ENCODE measurements around the gene SNTB2. TPM values are rescaled to one million over a fixed set of nuclear protein-coding genes. Genes with fewer than 3 reads are reported as not detected.

The SNTB2 gene
- total and polyA plus RNA-seq, 2 of the 13 experiments (the other 11 are each of a cell fraction or from before 2014, with no cell fraction given): 11.5 to 19.2 TPM

DNA sequence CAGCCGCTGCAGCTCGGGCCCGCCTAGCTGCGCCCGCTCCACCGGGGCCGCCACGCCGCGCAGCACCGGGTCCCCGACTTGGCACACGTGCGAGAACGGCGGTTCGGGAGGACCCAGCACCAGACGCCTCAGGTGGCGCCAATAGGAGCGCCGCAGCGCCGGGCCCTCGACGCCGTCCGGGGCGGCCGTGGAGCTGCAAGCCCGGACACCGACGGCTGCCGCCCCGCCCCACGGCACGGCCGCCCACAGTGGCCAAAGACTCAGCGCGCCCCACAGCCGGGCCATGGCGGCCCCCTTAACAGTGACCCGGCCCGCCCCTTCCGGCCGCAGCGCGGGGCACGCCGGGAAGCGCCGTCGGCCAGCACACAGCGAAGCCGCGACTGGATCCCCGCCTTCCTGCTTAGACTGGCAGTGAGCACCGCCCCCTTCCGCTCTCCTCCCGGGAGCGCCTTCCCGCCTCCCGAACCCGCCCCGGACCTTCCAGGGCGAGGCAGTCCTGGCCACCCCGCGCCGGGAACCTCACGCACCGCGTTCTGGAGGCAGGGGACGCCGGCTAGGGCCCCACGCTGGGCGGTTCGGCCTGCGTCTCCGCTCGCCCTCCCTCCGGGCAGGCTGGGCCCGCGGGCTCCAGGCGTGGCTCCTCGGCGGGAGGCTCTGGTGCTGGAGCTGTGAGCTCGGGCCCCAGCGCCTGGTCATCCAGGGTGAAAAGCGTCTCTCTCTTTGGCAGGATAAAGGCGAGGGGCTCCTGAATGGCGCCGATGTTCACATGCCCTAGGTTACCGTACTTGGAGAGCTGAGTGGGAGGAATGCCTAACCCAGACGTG, 143.5 kb downstream of the SNTB2 start, which contains the start of gene PDF (continued):
- TF ChIP-seq, protein P1, sequence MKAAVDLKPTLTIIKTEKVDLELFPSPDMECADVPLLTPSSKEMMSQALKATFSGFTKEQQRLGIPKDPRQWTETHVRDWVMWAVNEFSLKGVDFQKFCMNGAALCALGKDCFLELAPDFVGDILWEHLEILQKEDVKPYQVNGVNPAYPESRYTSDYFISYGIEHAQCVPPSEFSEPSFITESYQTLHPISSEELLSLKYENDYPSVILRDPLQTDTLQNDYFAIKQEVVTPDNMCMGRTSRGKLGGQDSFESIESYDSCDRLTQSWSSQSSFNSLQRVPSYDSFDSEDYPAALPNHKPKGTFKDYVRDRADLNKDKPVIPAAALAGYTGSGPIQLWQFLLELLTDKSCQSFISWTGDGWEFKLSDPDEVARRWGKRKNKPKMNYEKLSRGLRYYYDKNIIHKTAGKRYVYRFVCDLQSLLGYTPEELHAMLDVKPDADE (CRISPR knock-in tag; IDR thresholded peaks at IDR 0.05): no peak
- TF ChIP-seq, protein P2, sequence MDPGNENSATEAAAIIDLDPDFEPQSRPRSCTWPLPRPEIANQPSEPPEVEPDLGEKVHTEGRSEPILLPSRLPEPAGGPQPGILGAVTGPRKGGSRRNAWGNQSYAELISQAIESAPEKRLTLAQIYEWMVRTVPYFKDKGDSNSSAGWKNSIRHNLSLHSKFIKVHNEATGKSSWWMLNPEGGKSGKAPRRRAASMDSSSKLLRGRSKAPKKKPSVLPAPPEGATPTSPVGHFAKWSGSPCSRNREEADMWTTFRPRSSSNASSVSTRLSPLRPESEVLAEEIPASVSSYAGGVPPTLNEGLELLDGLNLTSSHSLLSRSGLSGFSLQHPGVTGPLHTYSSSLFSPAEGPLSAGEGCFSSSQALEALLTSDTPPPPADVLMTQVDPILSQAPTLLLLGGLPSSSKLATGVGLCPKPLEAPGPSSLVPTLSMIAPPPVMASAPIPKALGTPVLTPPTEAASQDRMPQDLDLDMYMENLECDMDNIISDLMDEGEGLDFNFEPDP (CRISPR knock-in tag; conservative IDR thresholded peaks at IDR 0.05): no peak
- TF ChIP-seq ESRRA (CRISPR knock-in tag; IDR thresholded peaks at IDR 0.05; ENCODE audit: low read depth): peak; percentile 16; the same call in 1 of the 2 replicates
- TF ChIP-seq SIN3B (IDR thresholded peaks at IDR 0.05; ENCODE audit: low read length): no peak; the same call in 1 of the 2 replicates
- peak; percentile 67; the same call in 1 of the 2 replicates for TF ChIP-seq PPARG (CRISPR knock-in tag; conservative IDR thresholded peaks at IDR 0.05)
- no peak for TF ChIP-seq ZNF260 (CRISPR knock-in tag; IDR thresholded peaks at IDR 0.05; ENCODE audit: borderline replicate concordance, low read depth)
- peak; percentile 39 for TF ChIP-seq PTBP1 (IDR thresholded peaks at IDR 0.05; ENCODE audit: low read depth, low read length, poor library complexity, severe bottlenecking)
- TF ChIP-seq RELA (CRISPR knock-in tag; IDR thresholded peaks at IDR 0.05): peak; percentile 7; the same call in 1 of the 2 replicates
- no peak for TF ChIP-seq SOX6 (IDR thresholded peaks at IDR 0.05)
- peak; percentile 73 for TF ChIP-seq SOX6 (CRISPR knock-in tag; IDR thresholded peaks at IDR 0.05)
- TF ChIP-seq SRSF4 (IDR thresholded peaks at IDR 0.05; ENCODE audit: low read depth, low read length, poor library complexity, severe bottlenecking): peak; percentile 21
- TF ChIP-seq, protein P3, sequence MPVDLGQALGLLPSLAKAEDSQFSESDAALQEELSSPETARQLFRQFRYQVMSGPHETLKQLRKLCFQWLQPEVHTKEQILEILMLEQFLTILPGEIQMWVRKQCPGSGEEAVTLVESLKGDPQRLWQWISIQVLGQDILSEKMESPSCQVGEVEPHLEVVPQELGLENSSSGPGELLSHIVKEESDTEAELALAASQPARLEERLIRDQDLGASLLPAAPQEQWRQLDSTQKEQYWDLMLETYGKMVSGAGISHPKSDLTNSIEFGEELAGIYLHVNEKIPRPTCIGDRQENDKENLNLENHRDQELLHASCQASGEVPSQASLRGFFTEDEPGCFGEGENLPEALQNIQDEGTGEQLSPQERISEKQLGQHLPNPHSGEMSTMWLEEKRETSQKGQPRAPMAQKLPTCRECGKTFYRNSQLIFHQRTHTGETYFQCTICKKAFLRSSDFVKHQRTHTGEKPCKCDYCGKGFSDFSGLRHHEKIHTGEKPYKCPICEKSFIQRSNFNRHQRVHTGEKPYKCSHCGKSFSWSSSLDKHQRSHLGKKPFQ (CRISPR knock-in tag; IDR thresholded peaks at IDR 0.05; ENCODE audit: insufficient replicate concordance): no peak
- 0 out of 2 replicates have a peak, but pooled peaks have one; percentile 20 for TF ChIP-seq FIP1L1 (IDR thresholded peaks at IDR 0.05; ENCODE audit: borderline replicate concordance, insufficient read depth, low read depth, low read length)
- TF ChIP-seq FOXM1 (CRISPR knock-in tag; IDR thresholded peaks at IDR 0.05): peak; percentile 73; the same call in 1 of the 2 replicates
- TF ChIP-seq, protein P4, sequence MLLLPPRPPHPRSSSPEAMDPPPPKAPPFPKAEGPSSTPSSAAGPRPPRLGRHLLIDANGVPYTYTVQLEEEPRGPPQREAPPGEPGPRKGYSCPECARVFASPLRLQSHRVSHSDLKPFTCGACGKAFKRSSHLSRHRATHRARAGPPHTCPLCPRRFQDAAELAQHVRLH (CRISPR knock-in tag; IDR thresholded peaks at IDR 0.05; ENCODE audit: borderline replicate concordance, low read depth): 0 out of 2 replicates have a peak, but pooled peaks have one; percentile 87
- TF ChIP-seq ZNF225 (CRISPR knock-in tag; IDR thresholded peaks at IDR 0.05): peak; percentile 41; the same call in 1 of the 2 replicates
- peak in 1 of 2 experiments; percentile 96; a peak in 2 of 4 replicates for TF ChIP-seq KLF16 (CRISPR knock-in tag; IDR thresholded peaks at IDR 0.05)
- TF ChIP-seq, protein P5, sequence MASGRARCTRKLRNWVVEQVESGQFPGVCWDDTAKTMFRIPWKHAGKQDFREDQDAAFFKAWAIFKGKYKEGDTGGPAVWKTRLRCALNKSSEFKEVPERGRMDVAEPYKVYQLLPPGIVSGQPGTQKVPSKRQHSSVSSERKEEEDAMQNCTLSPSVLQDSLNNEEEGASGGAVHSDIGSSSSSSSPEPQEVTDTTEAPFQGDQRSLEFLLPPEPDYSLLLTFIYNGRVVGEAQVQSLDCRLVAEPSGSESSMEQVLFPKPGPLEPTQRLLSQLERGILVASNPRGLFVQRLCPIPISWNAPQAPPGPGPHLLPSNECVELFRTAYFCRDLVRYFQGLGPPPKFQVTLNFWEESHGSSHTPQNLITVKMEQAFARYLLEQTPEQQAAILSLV (CRISPR knock-in tag; IDR thresholded peaks at IDR 0.05; ENCODE audit: borderline replicate concordance): peak; percentile 75; the same call in 1 of the 2 replicates
- TF ChIP-seq RFX3 (CRISPR knock-in tag; IDR thresholded peaks at IDR 0.05): no peak
- TF ChIP-seq ZNF136 (CRISPR knock-in tag; IDR thresholded peaks at IDR 0.05; ENCODE audit: low read depth): peak; percentile 92
- TF ChIP-seq FOXK2 (IDR thresholded peaks at IDR 0.05): no peak
- TF ChIP-seq ZNF709 (CRISPR knock-in tag; IDR thresholded peaks at IDR 0.05): peak; percentile 90; the same call in 1 of the 2 replicates
- no peak for TF ChIP-seq ATAD3A (CRISPR knock-in tag; IDR thresholded peaks at IDR 0.05)
- TF ChIP-seq ZNF788 (CRISPR knock-in tag; IDR thresholded peaks at IDR 0.05; ENCODE audit: borderline replicate concordance): peak; percentile 96; the same call in 1 of the 2 replicates
